Subcutaneous adipose tissue (tissue), 4 donors: ENCODE data around the gene BMP10. TPM values are rescaled to one million over a fixed set of nuclear protein-coding genes. Genes with fewer than 3 reads are reported as not detected.

Source experiments
- total RNA-seq, 4 donors: library from RNA; depleted of rRNA; stranded (reverse); fragments of >200 nt; gene quantifications; one replicate each; pipeline ENCODE4 v1.1.0, GENCODE V29; 2016
- TF ChIP-seq, protein P1 (sequence below): fragments of 450-650 bp; IDR thresholded peaks from one replicate; pipeline ENCODE4 v1.5.1; 2016; ENCODE audit warnings: low read depth, mild to moderate bottlenecking, control low read depth, antibody characterized with exemption, moderate library complexity

Gene BMP10
- total RNA-seq, 4 donors from 2014 or later, result not detected

DNA sequence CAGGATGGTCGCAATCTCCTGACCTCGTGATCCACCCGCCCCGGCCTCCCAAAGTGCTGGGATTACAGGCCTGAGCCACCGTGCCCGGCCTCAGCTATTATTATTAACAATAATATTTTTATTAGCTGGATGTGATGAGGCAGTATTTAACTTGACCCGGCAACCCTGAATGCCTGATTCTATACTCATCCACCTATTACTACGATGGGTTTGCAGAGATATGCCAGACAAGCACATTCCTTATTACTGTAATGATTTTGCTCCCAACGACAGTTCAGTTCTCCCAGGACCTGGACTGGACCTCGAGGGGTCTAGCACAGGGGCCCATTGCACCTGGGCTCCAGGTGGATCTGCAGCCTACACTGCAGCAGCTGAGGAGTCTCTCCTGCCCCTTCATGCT is 32.6 kb downstream of the BMP10 start:
- TF ChIP-seq, protein P1, sequence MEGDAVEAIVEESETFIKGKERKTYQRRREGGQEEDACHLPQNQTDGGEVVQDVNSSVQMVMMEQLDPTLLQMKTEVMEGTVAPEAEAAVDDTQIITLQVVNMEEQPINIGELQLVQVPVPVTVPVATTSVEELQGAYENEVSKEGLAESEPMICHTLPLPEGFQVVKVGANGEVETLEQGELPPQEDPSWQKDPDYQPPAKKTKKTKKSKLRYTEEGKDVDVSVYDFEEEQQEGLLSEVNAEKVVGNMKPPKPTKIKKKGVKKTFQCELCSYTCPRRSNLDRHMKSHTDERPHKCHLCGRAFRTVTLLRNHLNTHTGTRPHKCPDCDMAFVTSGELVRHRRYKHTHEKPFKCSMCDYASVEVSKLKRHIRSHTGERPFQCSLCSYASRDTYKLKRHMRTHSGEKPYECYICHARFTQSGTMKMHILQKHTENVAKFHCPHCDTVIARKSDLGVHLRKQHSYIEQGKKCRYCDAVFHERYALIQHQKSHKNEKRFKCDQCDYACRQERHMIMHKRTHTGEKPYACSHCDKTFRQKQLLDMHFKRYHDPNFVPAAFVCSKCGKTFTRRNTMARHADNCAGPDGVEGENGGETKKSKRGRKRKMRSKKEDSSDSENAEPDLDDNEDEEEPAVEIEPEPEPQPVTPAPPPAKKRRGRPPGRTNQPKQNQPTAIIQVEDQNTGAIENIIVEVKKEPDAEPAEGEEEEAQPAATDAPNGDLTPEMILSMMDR, result no peak

- TF ChIP-seq, protein P1, result no peak
Observed at GRCh38 chr2:68837861-68838341, 33.3 kb downstream of the BMP10 start.

GRCh38 chr2:68837164-68837860 is 33.9 kb downstream of the BMP10 start:
- TF ChIP-seq, protein P1, result no peak

GRCh38 chr2:68835621-68836020 is 35.6 kb downstream of the BMP10 start:
- TF ChIP-seq, protein P1, result no peak

DNA sequence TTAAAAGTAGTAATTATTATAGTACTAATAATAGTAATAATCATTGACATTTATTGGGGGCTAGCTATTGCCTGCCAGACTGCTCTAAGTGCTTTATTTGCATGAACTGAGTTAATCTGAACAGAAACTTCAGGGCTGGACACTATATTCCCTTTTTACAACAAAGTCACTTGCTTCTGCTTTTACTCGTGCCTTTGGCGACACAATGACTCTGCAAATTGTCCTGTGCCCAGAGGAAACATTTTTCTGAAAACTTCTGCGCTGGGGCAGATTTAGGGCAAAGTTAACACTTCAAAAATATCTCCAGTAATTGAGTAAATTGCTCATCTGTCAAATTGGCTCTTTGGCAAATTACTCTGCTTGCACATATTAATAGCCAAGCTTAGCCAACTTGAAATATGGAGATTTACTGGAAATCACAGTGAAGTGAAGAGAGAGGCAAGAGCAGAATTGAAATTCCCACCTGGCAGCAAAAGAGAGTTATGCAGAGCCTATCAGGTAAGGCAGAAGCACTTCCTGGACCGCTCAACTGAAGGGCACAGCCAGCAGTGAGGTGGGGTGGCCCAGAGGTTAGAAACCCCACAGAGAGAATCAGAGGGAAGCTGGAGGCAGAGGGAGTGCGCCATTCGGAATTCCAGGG is 36.3 kb downstream of the BMP10 start:
- TF ChIP-seq, protein P1, result no peak

GRCh38 chr2:68833162-68833561 is 38.0 kb downstream of the BMP10 start:
- TF ChIP-seq, protein P1, result no peak

- TF ChIP-seq, protein P1, result no peak
Observed at GRCh38 chr2:68832233-68832869, 38.8 kb downstream of the BMP10 start.
